ENCODE measurements around the gene ASH1L.
"Not testable (repeated sequence)": the region's sequence is repeated elsewhere in the genome, so short reads cannot be mapped to it uniquely, and the experiment has no call there.

ASH1L gene

GRCh38 chr1:155437405-155437804 is 125.2 kb downstream of the ASH1L start:
- no peak for DNase-seq

- DNase-seq, result not testable (repeated sequence)
These were observed 128.7 kb downstream of the ASH1L start for GRCh38 chr1:155433831-155434389.

- DNase-seq, result not testable (repeated sequence)
These were observed 129.3 kb downstream of the ASH1L start for GRCh38 chr1:155433128-155433830.

GRCh38 chr1:155424091-155424490 is 138.5 kb downstream of the ASH1L start:
- DNase-seq, result no peak

GRCh38 chr1:155420788-155421187 is 141.8 kb downstream of the ASH1L start:
- DNase-seq, result no peak

GRCh38 chr1:155411840-155412239 is 150.8 kb downstream of the ASH1L start:
- DNase-seq, result not testable (repeated sequence)

GRCh38 chr1:155410931-155411330 is 151.7 kb downstream of the ASH1L start:
- DNase-seq, result no peak

GRCh38 chr1:155396874-155397476 is 165.6 kb downstream of the ASH1L start:
- DNase-seq, result no peak

GRCh38 chr1:155392898-155393411 is 169.6 kb downstream of the ASH1L start:
- no peak for DNase-seq

GRCh38 chr1:155389826-155390225 is 172.8 kb downstream of the ASH1L start:
- no peak for DNase-seq

- DNase-seq, result not testable (repeated sequence)
These were observed 176.8 kb downstream of the ASH1L start for GRCh38 chr1:155385836-155386235.

GRCh38 chr1:155383406-155383805 is 179.2 kb downstream of the ASH1L start:
- no peak for DNase-seq

- no peak for DNase-seq
These were observed 182.9 kb downstream of the ASH1L start for GRCh38 chr1:155379631-155380090.

GRCh38 chr1:155379180-155379579 is 183.4 kb downstream of the ASH1L start:
- DNase-seq, result no peak

GRCh38 chr1:155360051-155360450 is 202.6 kb downstream of the ASH1L start:
- no peak for DNase-seq

GRCh38 chr1:155352631-155353030 is 210.0 kb downstream of the ASH1L start:
- DNase-seq, result no peak

- no peak for DNase-seq
These were observed 219.8 kb downstream of the ASH1L start for GRCh38 chr1:155342842-155343241.

- DNase-seq, result no peak
These were observed 223.0 kb downstream of the ASH1L start for GRCh38 chr1:155339515-155340097.

- no peak for DNase-seq
These were observed 227.6 kb downstream of the ASH1L start for GRCh38 chr1:155334962-155335361.

GRCh38 chr1:155329980-155330598 is 232.5 kb downstream of the ASH1L start:
- DNase-seq, result no peak

- DNase-seq, result not testable (repeated sequence)
These were observed 233.7 kb downstream of the ASH1L start for GRCh38 chr1:155328856-155329255.

- DNase-seq, result no peak
These were observed 234.6 kb downstream of the ASH1L start for GRCh38 chr1:155327981-155328380.

- DNase-seq, result no peak
These were observed 236.0 kb downstream of the ASH1L start for GRCh38 chr1:155326631-155327037.

All from activated T-cell treated with anti-CD3 and anti-CD28 coated beads for 4 hours (primary cell).